Kidney epithelial cell (primary cell): Measurements from ENCODE around the gene CUL4A. TPM values are rescaled to one million over a fixed set of nuclear protein-coding genes. Genes with fewer than 3 reads are reported as not detected.
A peak's percentile ranks its signal among the peaks of the same experiment; 100 is the strongest.

Experiments used
- DNase-seq: peaks from one replicate; pipeline ENCODE4 v3.0.0-alpha.2; 2010; ENCODE audit warnings: low read depth
- H3K27me3 ChIP-seq: 2 replicates; pipeline ENCODE4 v1.6.0; 2011; ENCODE audit warnings: low read length; ENCODE audit not compliant: control insufficient read depth, insufficient read depth
- H3K36me3 ChIP-seq: 2 replicates; pipeline ENCODE4 v1.5.1; 2011; ENCODE audit warnings: low read length; ENCODE audit not compliant: control insufficient read depth, insufficient read depth
- H3K4me3 ChIP-seq: 2 replicates; pipeline ENCODE4 v1.5.1; 2011; ENCODE audit warnings: low read depth, mild to moderate bottlenecking, control low read depth, low read length
- total RNA-seq: library from RNA; depleted of rRNA; stranded (reverse); fragments of >200 nt; gene quantifications from 2 replicates; pipeline ENCODE4 v1.2.3, GENCODE V29; 2015
- TF ChIP-seq, protein P1 (sequence below): IDR thresholded peaks from 2 replicates; pipeline ENCODE4 v1.5.1; 2011; ENCODE audit warnings: mild to moderate bottlenecking, moderate library complexity, low read length, control low read depth, inconsistent platforms; ENCODE audit not compliant: insufficient read depth, poor library complexity, severe bottlenecking

Gene CUL4A
- total RNA-seq, 1 donor from 2014 or later, result 90.4 TPM

DNA sequence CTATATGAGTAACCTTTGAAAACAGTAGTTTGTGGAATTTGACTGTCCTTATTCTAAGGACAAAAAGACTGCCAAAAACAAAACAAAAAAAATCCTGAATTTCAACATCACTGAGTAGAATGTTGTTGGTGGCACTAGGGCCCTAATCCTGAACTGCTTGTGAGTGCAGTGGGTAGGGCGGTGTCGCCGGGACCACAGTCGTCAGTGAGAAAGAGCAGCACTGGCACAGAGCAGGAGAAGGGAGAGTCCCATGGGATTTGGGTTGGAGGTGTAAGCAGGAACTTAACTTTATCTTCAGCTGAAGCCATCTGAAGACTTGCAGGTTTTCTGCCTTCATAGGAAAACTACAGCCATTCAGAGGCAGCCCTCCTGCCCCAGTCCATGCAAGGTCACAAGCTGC, 6.5 kb upstream of the CUL4A start:
- no peak overlapping the region for H3K4me3 ChIP-seq
- TF ChIP-seq, protein P1, sequence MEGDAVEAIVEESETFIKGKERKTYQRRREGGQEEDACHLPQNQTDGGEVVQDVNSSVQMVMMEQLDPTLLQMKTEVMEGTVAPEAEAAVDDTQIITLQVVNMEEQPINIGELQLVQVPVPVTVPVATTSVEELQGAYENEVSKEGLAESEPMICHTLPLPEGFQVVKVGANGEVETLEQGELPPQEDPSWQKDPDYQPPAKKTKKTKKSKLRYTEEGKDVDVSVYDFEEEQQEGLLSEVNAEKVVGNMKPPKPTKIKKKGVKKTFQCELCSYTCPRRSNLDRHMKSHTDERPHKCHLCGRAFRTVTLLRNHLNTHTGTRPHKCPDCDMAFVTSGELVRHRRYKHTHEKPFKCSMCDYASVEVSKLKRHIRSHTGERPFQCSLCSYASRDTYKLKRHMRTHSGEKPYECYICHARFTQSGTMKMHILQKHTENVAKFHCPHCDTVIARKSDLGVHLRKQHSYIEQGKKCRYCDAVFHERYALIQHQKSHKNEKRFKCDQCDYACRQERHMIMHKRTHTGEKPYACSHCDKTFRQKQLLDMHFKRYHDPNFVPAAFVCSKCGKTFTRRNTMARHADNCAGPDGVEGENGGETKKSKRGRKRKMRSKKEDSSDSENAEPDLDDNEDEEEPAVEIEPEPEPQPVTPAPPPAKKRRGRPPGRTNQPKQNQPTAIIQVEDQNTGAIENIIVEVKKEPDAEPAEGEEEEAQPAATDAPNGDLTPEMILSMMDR, result no peak
- no peak for DNase-seq
- H3K36me3 ChIP-seq, result no peaks in the 10 kb centered on the region
- H3K27me3 ChIP-seq, result no peaks in the 10 kb centered on the region

DNA sequence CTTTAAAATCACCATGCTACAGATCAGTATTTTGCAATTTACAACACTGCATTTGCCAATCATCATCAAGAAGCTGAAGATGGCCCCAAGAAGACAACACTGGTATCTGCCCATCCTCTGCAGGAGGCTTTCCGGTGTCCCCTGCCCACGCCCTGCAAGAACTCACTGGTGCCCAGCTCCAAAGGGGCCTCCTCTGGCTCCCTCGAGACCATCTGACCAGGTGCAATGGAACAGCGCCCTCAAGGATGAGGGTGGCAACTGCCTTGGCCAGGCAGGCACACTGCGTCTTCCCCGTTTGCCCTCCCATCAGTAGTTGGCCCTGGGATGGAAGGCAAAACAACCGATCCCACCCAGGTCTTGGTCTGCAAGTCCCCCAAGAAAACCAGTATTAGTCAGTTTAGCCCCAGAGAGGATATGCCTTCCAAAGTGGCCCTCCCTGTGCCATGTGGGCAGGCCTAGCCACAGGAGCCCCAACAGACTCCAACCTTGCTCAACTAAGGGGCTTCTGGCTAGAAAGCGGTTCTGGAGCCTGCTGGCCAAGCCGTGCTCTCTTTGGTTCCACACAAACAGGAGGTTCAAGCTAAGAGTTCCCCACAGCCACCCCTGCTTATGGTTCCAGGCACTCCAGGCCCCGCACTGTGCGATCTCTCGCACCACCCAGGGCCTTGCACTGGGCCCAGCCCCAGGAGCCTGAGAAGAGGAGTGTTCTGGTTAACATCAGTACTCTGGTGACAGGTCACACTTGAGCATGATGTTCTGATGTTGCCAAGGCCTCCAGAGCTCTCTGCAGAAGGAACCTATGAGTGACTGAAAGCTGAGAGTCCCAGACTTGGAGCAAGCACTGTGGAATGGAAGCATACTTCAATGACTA, 5.7 kb upstream of the CUL4A start:
- no peak for DNase-seq
- Histone ChIP-seq H3K36me3 (no peaks in the 10 kb centered on the region), H3K4me3 (no peak overlapping the region), H3K27me3 (no peaks in the 10 kb centered on the region)
- TF ChIP-seq, protein P1, result no peak

DNA sequence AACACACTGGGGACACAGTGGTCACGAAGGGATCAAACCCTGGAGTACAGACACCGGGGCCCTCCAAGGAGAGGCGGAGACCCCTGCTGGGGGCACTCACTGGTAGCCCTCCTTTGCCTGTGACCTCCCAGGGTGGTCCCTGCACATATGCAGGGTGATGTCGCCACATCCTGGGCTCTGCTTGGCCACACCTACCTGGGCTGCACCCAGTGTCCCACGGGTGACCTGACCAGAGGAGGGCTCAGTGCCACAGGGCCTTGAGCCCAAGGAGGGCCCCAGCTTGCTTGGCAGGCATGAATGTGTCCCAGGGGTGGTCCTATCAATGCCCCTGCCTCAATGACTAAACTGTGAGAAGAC, 5.1 kb upstream of the CUL4A start:
- TF ChIP-seq, protein P1, result no peak
- no peaks in the 10 kb centered on the region for H3K27me3 ChIP-seq
- DNase-seq, result no peak
- H3K36me3 ChIP-seq, result no peaks in the 10 kb centered on the region
- no peak overlapping the region for H3K4me3 ChIP-seq

DNA sequence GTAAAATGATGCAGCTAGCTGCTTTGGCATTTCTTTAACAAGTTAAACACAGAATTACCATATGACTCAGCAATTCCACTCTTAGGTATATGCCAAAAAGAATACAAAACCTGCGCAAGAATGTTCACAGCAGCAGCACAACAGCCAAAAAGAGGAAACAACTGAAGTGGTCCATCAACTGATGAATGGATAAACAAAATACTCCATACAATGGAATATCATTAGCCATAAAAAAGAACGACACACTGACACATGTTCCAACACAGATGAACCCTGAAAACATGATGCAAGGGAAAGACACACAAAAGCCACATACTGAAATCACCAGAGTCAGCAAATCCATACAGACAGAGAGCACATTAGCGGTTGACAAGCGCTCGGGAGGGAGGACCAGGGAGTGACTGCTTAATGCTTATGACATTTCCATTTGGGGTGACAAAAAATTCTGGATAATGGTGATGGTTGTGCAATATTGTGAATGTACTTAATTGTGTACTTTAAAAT, 3.9 kb upstream of the CUL4A start:
- Histone ChIP-seq H3K36me3 (no peaks in the 10 kb centered on the region), H3K27me3 (no peaks in the 10 kb centered on the region), H3K4me3 (no peak overlapping the region)
- no peak for DNase-seq
- TF ChIP-seq, protein P1, result no peak

DNA sequence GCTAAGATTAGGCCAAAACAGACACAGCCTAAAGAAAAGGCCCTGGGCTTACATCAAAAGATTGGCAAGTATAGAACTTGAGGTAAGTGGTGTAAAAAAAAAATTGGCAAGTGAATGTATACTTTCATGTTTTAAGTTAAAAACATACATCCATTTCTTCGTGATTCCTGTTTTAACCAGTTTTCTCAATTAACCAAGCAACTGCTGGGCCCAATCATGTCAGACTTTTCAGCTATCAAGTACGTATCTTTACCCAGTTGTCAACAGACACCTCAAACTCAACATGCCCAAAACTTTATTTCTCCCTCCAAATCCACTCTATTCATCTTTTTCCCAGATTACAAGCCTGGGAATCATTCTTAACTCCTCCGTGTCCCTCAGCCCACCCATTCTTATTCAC, 2.0 kb upstream of the CUL4A start:
- H3K4me3 ChIP-seq, result peak overlapping the region; percentile 93
- no peak for DNase-seq
- no peaks in the 10 kb centered on the region for H3K27me3 ChIP-seq
- no peaks in the 10 kb centered on the region for H3K36me3 ChIP-seq
- TF ChIP-seq, protein P1, result no peak
